Stimulated activated memory B cell treated with anti-CD40 and anti-IgM and Interleukin-4, amounts not matched to agents 10 μg/mL and 1 μg/mL and 100 μg/mL, for 72 hours (primary cell): ENCODE data around the gene RDH13.
"Not testable (repeated sequence)": the region's sequence is repeated elsewhere in the genome, so short reads cannot be mapped to it uniquely, and the experiment has no call there.

Experiments
- ATAC-seq: fragments of 150-1000 bp; cut with Tn5 transposase; 2 replicates; pipeline ENCODE4 v1.10.0; 2021
- H3K27ac Mint-ChIP-seq: one replicate; pipeline ENCODE4 v1.8.0; 2022; ENCODE audit warnings: mild to moderate bottlenecking, mixed read lengths
- H3K27me3 Mint-ChIP-seq: one replicate; pipeline ENCODE4 v1.8.0; 2022; ENCODE audit warnings: mixed read lengths
- H3K36me3 Mint-ChIP-seq: one replicate; pipeline ENCODE4 v1.8.0; 2022; ENCODE audit warnings: mixed read lengths
- H3K4me1 Mint-ChIP-seq: one replicate; pipeline ENCODE4 v1.8.0; 2022; ENCODE audit warnings: mixed read lengths
- H3K4me3 Mint-ChIP-seq: one replicate; pipeline ENCODE4 v1.8.0; 2022; ENCODE audit warnings: mild to moderate bottlenecking, moderate library complexity, mixed read lengths
- H3K9me3 Mint-ChIP-seq: one replicate; pipeline ENCODE4 v1.8.0; 2022; ENCODE audit warnings: mixed read lengths

Gene RDH13, protein sequence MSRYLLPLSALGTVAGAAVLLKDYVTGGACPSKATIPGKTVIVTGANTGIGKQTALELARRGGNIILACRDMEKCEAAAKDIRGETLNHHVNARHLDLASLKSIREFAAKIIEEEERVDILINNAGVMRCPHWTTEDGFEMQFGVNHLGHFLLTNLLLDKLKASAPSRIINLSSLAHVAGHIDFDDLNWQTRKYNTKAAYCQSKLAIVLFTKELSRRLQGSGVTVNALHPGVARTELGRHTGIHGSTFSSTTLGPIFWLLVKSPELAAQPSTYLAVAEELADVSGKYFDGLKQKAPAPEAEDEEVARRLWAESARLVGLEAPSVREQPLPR

DNA sequence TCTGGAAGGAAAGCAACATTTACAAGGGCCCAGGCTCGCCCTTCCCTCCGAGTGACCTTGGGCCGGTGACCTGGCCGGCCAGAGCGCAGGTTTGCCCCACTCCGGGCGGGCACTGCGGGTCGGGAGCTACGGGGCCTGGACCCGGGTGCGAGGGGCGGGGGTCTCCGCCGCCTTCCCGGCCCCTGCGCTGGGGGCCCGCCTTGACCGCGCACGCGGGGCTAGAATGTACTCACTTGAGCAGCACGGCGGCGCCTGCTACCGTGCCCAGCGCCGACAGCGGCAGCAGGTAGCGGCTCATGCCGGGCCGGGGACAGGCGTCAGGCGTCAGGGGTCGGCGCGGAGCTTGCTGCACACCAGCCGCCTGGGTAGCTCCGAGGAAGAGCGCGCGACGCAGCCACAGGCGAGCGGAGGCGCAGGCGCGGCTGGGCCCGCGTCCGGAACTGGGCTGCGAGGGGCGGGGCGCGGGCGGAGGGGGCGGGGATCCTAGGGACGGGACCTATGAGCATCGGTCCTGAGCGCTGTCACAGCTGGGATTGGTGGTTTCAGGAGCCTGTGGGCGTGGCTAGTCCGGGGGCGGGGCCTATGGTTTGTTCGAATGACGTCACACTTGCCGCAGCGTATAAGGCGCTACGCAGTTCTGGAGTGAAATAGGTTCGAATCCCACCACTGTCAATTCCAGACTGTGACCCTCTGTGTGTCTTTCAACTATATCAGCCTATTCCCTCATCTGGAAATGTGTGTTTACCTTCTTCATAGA is at the start of gene RDH13:
Gene RDH13 (minus strand): TSS at position 414 of the 757 bp plus-strand sequence. CDS start 116 bp downstream, at position 298.
- H3K27me3 Mint-ChIP-seq = peaks cover 21% of the 10 kb centered on the region
- peaks cover 10% of the 10 kb centered on the region for H3K4me1 Mint-ChIP-seq
- H3K36me3 Mint-ChIP-seq = peaks cover 13% of the 10 kb centered on the region
- peak; percentile 99 for ATAC-seq
- H3K27ac Mint-ChIP-seq = peak within 1 kb of the TSS; percentile 75
- H3K4me3 Mint-ChIP-seq = peak within 1 kb of the TSS; percentile 90
- H3K9me3 Mint-ChIP-seq = peaks cover 4% of the 10 kb centered on the region

DNA sequence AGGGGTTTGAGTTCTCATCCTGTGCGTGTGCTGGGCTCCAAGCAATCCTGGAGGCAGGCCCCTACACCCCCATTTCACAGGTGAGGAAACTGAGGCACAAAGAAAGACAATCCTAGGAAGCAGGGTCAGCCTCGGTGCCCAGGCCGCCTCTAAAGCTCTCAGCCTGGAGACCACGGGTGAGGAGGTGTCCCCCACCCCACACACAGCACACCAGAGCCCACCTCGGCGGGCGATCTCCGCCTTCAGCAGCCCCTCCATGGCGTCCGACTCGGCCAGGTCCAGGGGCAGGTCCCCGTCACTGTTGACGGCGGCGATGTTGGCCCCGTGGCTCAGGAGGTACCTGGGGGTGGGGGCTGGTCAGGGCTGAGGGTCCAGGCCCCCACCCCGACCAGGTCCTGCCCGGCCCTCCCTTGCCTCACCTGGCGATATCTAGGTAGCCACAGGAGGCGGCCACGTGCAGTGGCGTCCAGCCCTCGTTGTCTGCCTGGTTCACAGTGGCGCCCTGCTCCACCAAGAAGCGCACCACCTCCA is 49.4 kb upstream of the RDH13 start:
- no peaks in the 10 kb centered on the region for H3K27me3 Mint-ChIP-seq
- no peak for ATAC-seq
- no peak overlapping the region for H3K27ac Mint-ChIP-seq
- H3K9me3 Mint-ChIP-seq = no peaks in the 10 kb centered on the region
- H3K4me3 Mint-ChIP-seq = no peak overlapping the region
- H3K36me3 Mint-ChIP-seq = peaks cover 35% of the 10 kb centered on the region
- peaks cover 53% of the 10 kb centered on the region for H3K4me1 Mint-ChIP-seq

DNA sequence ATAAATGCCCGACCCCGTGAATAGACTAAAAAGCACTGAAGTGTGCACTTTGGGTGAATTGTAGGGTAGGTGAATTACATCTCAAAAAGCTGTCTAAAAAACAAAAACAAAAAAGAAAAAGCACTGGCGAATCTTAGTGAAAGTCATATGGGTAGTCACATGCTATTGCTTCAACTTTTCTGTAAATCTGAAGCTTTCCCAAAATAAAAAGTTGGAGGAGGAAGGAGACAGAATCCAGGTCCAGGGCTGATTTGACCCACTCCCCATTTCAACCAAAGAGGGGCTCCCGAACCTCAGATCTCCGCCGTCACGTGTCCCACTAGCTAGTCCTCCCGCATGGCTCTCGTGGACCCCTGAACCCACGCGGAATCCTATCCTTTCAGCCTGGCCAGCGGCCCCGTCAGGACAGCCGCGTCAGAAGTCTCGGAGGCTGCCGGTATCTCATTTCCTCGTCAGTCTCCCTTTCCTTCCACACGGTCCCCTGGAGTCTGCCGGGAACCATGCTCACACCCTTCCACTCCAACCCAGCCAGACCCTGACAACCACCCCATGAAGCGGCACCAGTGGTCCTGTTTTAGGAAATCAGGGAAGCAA is 48.4 kb upstream of the RDH13 start:
- no peak overlapping the region for H3K27ac Mint-ChIP-seq
- no peak for ATAC-seq
- H3K4me1 Mint-ChIP-seq = peaks cover 53% of the 10 kb centered on the region
- H3K27me3 Mint-ChIP-seq = no peaks in the 10 kb centered on the region
- peaks cover 36% of the 10 kb centered on the region for H3K36me3 Mint-ChIP-seq
- H3K9me3 Mint-ChIP-seq = no peaks in the 10 kb centered on the region
- H3K4me3 Mint-ChIP-seq = no peak overlapping the region

DNA sequence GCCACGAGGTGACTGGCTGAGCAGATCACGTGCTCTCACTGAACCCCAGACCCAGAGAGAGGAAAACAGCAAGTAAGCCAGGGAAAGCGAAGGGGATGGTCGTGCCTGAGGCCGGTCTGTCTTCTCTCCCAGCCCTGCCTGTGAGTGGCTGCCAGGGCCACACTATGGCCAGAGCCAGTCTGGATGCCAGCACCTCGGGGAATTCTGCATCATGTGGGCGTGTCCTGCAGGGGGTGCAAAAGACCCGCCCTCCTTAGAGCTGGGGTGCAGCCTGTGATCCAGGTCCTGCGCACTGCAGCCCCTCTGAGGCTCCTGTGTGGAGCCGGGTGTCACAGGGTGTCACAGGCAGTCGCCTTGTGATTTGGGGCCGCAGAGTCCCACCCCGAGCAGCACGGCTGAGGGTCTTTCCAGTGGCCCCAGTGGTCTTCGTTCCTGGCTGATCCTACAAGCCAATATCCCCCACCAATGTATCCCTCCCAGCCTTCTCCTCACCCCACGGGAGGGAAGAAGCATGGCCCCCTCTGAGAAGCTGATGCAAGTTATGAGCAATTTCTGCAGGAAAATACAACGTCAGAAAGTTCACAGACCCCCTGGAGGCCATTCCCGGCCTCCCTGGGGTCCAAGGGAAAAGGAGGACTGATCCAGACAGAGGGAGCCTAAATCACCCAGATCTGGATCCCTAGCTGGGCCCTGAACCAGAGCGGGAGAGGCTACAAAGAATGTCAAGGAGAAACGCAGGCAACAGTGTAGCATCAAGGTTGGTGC is 46.8 kb upstream of the RDH13 start:
- Mint-ChIP-seq H3K27ac (no peak overlapping the region), H3K4me1 (peaks cover 38% of the 10 kb centered on the region), H3K4me3 (no peak overlapping the region), H3K27me3 (no peaks in the 10 kb centered on the region), H3K36me3 (peaks cover 43% of the 10 kb centered on the region), H3K9me3 (no peaks in the 10 kb centered on the region)
- ATAC-seq = peak; percentile 22

DNA sequence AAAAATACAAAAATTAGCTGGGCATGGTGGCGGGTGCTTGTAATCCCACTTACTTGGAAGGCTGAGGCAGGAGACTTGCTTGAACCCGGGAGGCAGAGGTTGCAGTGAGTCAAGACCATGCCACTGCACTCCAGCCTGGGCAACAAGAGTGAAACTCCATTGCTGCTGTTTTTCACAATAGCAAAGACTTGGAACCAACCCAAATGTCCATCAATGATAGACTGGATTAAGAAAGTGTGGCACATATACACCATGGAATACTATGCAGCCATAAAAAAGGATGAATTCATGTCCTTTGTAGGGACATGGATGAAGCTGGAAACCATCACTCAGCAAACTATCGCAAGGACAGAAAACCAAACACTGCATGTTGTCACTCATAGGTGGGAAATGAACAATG is 44.3 kb upstream of the RDH13 start:
- H3K9me3 Mint-ChIP-seq, H3K27me3 Mint-ChIP-seq, H3K27ac Mint-ChIP-seq, H3K4me3 Mint-ChIP-seq, ATAC-seq: not testable (repeated sequence)
- H3K36me3 Mint-ChIP-seq = peaks cover 58% of the 10 kb centered on the region
- peaks cover 18% of the 10 kb centered on the region for H3K4me1 Mint-ChIP-seq

DNA sequence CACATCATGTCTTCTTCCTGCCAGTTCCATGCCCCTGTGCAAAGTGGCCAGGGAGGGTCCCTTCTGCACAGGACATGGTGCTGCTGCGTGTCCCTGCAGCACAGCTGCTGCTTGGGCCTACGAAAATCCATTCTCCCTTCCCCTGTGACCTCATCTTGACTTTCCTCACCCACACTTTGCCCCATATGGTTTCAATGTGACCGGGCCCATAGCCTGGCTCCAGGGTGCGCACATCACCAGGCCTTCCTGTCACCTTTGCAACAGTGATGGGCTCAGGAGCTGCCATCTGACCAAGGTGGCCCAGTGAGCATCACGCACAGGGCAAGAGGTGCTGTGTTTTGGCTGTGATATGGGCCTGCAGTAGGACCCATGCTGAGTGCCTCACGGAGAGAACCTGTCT is 43.6 kb upstream of the RDH13 start:
- no peaks in the 10 kb centered on the region for H3K9me3 Mint-ChIP-seq
- H3K4me3 Mint-ChIP-seq = no peak overlapping the region
- no peak for ATAC-seq
- H3K27me3 Mint-ChIP-seq = no peaks in the 10 kb centered on the region
- no peak overlapping the region for H3K27ac Mint-ChIP-seq
- peaks cover 18% of the 10 kb centered on the region for H3K4me1 Mint-ChIP-seq
- H3K36me3 Mint-ChIP-seq = peaks cover 65% of the 10 kb centered on the region

DNA sequence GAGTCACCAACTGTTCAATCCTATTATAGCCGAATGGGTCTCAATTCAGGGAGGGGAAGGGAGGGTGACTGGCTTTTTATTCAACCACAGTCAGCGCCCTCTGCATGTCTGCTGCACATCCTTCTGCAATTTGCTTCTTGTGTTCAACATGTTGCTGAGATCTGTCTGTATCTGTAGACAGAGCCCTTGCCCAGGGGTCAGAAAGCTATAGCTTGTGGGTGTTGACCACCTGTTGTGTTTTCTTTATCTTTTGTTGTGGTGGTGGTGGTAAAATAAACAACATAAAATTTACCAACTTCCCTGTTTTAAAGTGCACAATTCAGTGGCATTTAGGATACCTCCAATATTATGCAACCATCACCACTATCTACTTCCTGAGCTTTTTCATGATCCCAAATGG is 42.3 kb upstream of the RDH13 start:
- Mint-ChIP-seq H3K9me3 (no peaks in the 10 kb centered on the region), H3K36me3 (peaks cover 63% of the 10 kb centered on the region), H3K27me3 (no peaks in the 10 kb centered on the region), H3K4me3 (no peak overlapping the region), H3K27ac (no peak overlapping the region), H3K4me1 (peaks cover 13% of the 10 kb centered on the region)
- no peak for ATAC-seq

DNA sequence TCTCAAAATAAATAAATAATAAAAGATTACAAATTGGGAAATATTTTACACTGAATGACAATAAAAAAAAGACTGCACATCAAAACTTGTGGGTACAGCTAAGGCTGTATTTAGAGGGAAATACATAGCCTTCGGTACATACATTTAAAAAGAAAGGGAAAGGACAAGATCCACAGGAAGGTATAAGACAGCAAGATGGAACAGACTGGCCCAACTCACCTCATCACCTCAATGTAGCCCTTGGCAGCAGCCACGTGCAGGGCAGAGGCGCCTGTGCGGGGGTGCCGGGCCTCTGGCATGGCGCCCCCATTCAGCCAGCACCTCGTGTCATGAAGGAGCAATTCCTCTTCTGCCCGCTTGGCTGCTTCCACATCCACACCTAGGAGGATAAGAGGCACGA is 40.2 kb upstream of the RDH13 start:
- H3K4me1 Mint-ChIP-seq = peaks cover 17% of the 10 kb centered on the region
- no peak overlapping the region for H3K4me3 Mint-ChIP-seq

DNA sequence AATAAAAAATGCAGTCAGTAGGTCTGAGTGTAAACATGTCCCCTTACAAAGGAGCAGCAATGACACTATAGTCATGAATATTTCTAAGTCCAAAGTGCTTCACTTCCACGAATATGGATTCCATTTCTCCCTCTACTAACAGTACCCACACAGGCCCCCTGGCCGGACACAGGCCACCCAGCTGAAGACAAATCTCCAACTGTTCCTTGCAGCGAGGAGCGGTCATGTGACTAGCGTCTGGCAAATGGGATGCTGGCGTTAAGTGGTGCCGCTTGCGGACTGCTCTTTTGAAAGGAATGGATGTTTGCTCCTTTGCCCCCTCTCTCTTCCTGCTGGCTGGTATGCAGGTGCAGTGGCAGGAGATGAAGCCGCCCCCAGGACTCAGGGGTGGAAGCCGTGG is 38.3 kb upstream of the RDH13 start:
- Mint-ChIP-seq H3K36me3 (peaks cover 69% of the 10 kb centered on the region), H3K4me3 (no peak overlapping the region), H3K4me1 (peaks cover 17% of the 10 kb centered on the region), H3K27me3 (no peaks in the 10 kb centered on the region), H3K27ac (no peak overlapping the region), H3K9me3 (no peaks in the 10 kb centered on the region)
- ATAC-seq = no peak

More for the DNA sequence above, 40.2 kb upstream of the RDH13 start:
- H3K36me3 Mint-ChIP-seq = peaks cover 58% of the 10 kb centered on the region
- no peaks in the 10 kb centered on the region for H3K27me3 Mint-ChIP-seq
- H3K27ac Mint-ChIP-seq = no peak overlapping the region
- H3K9me3 Mint-ChIP-seq = no peaks in the 10 kb centered on the region
- no peak for ATAC-seq

DNA sequence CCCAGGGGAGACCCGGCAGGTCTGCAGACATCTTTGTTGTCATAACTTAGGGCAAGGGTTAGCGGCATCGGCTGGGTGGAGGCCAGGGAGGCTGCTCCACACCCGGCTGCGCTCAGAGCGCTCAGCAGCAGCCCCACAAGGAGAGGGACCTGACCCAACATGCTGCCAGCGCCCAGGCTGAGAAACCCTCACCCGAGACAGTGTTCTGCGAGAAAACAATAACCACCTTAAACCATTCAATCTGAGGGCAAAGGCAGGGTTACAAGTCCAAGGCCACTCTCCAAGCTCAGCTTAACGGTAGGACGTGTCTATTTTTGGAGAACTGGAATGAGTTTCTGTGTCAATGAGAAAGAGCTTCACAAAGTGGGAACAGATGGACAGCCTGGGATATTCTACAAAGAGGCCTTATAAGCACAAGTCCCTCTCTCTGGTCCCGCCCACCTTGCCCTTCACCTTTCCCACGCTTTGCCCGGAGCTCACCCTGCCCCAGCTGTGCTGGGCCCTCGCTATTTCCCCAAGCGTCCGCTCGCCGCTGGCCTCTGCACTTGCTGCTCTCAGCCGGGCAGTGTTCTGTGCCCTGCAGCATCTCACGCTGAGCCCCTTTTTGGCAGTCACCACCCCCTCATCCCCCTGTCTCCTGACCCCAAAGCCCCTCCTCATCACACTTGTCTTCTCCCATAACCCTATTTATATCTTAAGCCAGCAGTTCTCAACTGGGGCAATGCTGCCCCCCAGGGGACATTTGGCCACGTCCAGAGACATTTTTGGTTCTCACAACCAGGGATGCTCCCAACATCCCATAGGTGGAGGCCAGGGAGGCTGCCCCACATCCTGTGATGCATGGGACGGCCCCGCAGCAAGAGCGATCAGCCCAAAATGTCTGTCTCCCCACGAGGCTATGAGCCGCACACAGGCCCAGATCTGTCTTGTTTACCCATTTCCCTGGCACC is 36.9 kb upstream of the RDH13 start:
- H3K4me1 Mint-ChIP-seq = peaks cover 17% of the 10 kb centered on the region
- H3K27me3 Mint-ChIP-seq = no peaks in the 10 kb centered on the region
- no peak overlapping the region for H3K4me3 Mint-ChIP-seq
- H3K9me3 Mint-ChIP-seq = no peaks in the 10 kb centered on the region
- peaks cover 74% of the 10 kb centered on the region for H3K36me3 Mint-ChIP-seq
- no peak overlapping the region for H3K27ac Mint-ChIP-seq
- no peak for ATAC-seq

DNA sequence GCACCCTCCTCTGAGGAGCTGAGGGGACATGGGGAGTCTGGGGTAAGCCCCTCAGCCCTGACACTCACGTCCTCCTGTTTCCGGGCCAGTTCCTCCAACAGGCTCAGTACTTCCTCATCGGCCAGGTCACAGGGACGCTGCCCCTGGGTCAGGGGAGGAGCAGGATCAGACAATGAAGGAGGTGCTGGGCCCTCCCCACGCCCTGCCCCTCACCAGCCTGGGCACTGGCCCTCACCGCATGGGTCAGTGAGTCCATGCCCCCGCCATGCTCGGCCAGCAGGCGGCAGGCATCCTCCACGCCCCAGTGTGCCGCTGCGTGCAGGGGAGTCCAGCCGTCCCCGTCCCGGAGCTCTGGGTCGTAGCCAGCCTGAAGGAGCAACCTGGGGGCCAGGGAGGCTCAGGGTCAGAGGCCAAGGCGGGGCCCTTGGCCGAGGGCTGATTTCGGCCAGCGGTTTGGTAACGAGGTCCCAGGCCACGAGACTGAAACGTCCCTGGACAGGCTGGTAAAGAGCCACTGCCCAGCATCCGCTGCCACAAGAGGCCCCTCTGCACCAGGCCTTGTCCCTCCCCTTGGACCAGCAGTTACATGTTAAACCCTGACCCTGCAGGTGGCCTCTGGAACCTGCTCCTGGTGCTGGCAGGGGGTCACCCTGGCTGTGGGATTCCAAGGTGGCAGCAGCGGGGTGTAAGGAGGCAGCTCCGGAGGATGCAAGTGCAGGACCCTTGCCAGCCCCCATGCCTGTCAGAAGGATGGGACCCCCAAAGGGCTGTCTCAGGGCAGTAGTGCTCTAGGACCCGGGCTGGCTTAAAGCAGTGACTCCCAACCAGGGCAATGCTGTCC is 36.0 kb upstream of the RDH13 start:
- H3K36me3 Mint-ChIP-seq = peaks cover 80% of the 10 kb centered on the region
- H3K4me1 Mint-ChIP-seq = peaks cover 17% of the 10 kb centered on the region
- H3K27ac Mint-ChIP-seq = peak overlapping the region; percentile 7
- H3K4me3 Mint-ChIP-seq = no peak overlapping the region
- H3K9me3 Mint-ChIP-seq = no peaks in the 10 kb centered on the region
- ATAC-seq = no peak
- H3K27me3 Mint-ChIP-seq = no peaks in the 10 kb centered on the region

DNA sequence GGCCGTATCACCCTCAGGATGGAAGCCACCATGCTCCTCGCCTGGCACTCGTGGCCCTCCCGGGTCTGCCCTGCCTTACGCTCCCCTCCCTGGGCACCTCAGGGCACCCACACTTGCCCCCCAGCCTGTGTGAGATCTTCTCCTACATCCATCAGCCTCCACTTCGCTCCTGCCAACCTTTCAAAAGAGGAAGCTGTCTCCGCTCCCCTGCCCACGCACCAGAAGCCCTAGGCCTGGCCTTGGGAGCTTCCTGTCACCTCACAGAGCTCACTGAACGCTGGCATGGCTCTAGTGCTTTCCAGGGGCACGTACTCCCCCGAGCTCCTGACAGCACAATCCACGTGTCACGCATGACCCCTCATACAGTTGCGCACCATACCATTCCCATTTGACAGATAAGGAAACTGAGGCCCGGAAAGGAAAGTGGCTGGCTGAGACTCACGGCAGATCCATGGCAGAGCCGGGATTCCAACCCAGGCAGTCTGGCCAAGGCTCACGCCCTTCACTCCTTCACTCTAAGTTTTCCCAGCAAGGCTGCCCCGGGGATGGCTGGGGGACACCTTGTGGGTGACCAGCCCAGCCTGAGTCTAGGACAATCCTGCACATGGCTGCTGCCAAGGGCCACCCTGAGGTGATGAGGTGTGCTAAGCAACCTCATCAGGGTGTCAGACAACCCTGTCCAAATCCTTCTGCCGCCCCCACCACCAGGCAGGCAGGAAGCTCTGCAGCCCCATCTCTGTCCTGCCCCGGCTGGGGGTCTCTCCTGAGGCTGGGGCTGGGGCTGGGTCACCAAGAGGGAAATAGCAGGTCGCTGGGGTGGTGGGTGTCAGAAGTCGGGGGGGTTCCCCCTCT is 35.1 kb upstream of the RDH13 start:
- Mint-ChIP-seq H3K27ac (peak overlapping the region; percentile 7), H3K27me3 (no peaks in the 10 kb centered on the region), H3K4me3 (no peak overlapping the region), H3K36me3 (peaks cover 73% of the 10 kb centered on the region), H3K4me1 (peaks cover 17% of the 10 kb centered on the region), H3K9me3 (no peaks in the 10 kb centered on the region)
- ATAC-seq = no peak
